Neural cell (in vitro differentiated cells): ENCODE data around the gene ZNF608. TPM values are rescaled to one million over a fixed set of nuclear protein-coding genes. Genes with fewer than 3 reads are reported as not detected.

ENCODE experiments used
- H2AFZ ChIP-seq: fragments of 200-600, 300-800 bp; sonication (generic), shearing (Covaris generic); 2 replicates; pipeline ENCODE4 v1.6.0; 2014; ENCODE audit warnings: low read depth, mild to moderate bottlenecking, antibody characterized with exemption, low read length, moderate library complexity
- H3F3A ChIP-seq: fragments of 200-600 bp; shearing (Covaris generic); 2 replicates; pipeline ENCODE4 v1.6.1; 2016; ENCODE audit warnings: mild to moderate bottlenecking, moderate library complexity, mixed read lengths, antibody characterized with exemption, low read length; ENCODE audit not compliant: insufficient read depth, poor library complexity, severe bottlenecking
- H3K27ac ChIP-seq: fragments of 200-600, 300-800 bp; sonication (generic), shearing (Covaris generic); 2 replicates; pipeline ENCODE4 v1.5.1; 2014; ENCODE audit warnings: mild to moderate bottlenecking, low read length, moderate library complexity
- H3K27me3 ChIP-seq: fragments of 300-800, 200-600 bp; sonication (generic), shearing (Covaris generic); 2 replicates; pipeline ENCODE4 v1.6.0; 2014; ENCODE audit warnings: mild to moderate bottlenecking, low read depth, low read length, moderate library complexity; ENCODE audit not compliant: insufficient read depth
- H3K36me3 ChIP-seq: fragments of 300-800, 200-600 bp; sonication (generic), shearing (Covaris generic); 2 replicates; pipeline ENCODE4 v1.5.1; 2014; ENCODE audit warnings: mild to moderate bottlenecking, antibody characterized with exemption, low read length, moderate library complexity; ENCODE audit not compliant: insufficient read depth
- H3K4me2 ChIP-seq: fragments of 300-800, 200-600 bp; sonication (generic), shearing (Covaris generic); 2 replicates; pipeline ENCODE4 v1.6.0; 2014; ENCODE audit warnings: mild to moderate bottlenecking, low read length
- H3K4me3 ChIP-seq: fragments of 300-800, 200-600 bp; sonication (generic), shearing (Covaris generic); 2 replicates; pipeline ENCODE4 v1.5.1; 2014; ENCODE audit warnings: mild to moderate bottlenecking, low read length, moderate library complexity
- H3K79me2 ChIP-seq: fragments of 200-600 bp; shearing (Covaris generic); replicated peaks from 2 replicates; pipeline ENCODE4 v1.6.0; 2014; ENCODE audit warnings: mild to moderate bottlenecking, low read length, moderate library complexity; ENCODE audit not compliant: insufficient read depth
- H3K9ac ChIP-seq: fragments of 300-800, 200-600 bp; sonication (generic), shearing (Covaris generic); 2 replicates; pipeline ENCODE4 v1.6.1; 2016; ENCODE audit warnings: mild to moderate bottlenecking, low read length, mixed read lengths
- H3K9me2 ChIP-seq: fragments of 200-600 bp; shearing (Covaris generic); 2 replicates; pipeline ENCODE4 v1.6.1; 2016; ENCODE audit warnings: mild to moderate bottlenecking, low read length, mixed read lengths; ENCODE audit not compliant: insufficient read depth
- H3K9me3 ChIP-seq: fragments of 200-600, 300-800 bp; sonication (generic), shearing (Covaris generic); 2 replicates; pipeline ENCODE4 v1.6.1; 2016; ENCODE audit warnings: mild to moderate bottlenecking, mixed run types, low read length, moderate library complexity, mixed read lengths
- H4K20me1 ChIP-seq: fragments of 200-600 bp; shearing (Covaris generic); 2 replicates; pipeline ENCODE4 v1.6.1; 2016; ENCODE audit warnings: mild to moderate bottlenecking, mixed run types; ENCODE audit not compliant: insufficient read depth
- EP300 ChIP-seq: fragments of 450-650 bp; conservative IDR thresholded peaks from 2 replicates; pipeline ENCODE4 v1.6.1; 2014; ENCODE audit warnings: antibody characterized with exemption, mild to moderate bottlenecking, moderate library complexity; ENCODE audit not compliant: poor library complexity, severe bottlenecking
- EZH2 ChIP-seq: fragments of 200-600, 300-800 bp; shearing (Covaris generic), sonication (generic); IDR thresholded peaks from 2 replicates; pipeline ENCODE4 v1.6.1; 2014; ENCODE audit warnings: antibody characterized with exemption, low read length, borderline replicate concordance, mild to moderate bottlenecking; ENCODE audit not compliant: insufficient read depth, poor library complexity, severe bottlenecking
- MXI1 ChIP-seq: fragments of 450-650 bp; conservative IDR thresholded peaks from 2 replicates; pipeline ENCODE4 v1.6.1; 2014; ENCODE audit warnings: antibody characterized with exemption, mild to moderate bottlenecking; ENCODE audit not compliant: poor library complexity, severe bottlenecking
- POLR2AphosphoS5 ChIP-seq: IDR thresholded peaks from 2 replicates; pipeline ENCODE4 v1.6.1; 2012
- RAD21 ChIP-seq: fragments of 450-650 bp; conservative IDR thresholded peaks from 2 replicates; pipeline ENCODE4 v1.6.1; 2014; ENCODE audit warnings: antibody characterized with exemption, mild to moderate bottlenecking, moderate library complexity
- SMC3 ChIP-seq: fragments of 450-650 bp; conservative IDR thresholded peaks from 2 replicates; pipeline ENCODE4 v1.6.1; 2014; ENCODE audit warnings: antibody characterized with exemption, mild to moderate bottlenecking, moderate library complexity; ENCODE audit not compliant: poor library complexity
- TAF1 ChIP-seq: IDR thresholded peaks from 2 replicates; pipeline ENCODE4 v1.6.1; 2012; ENCODE audit warnings: low read depth
- polyA plus RNA-seq: library from polyadenylated mRNA; depleted of rRNA; stranded (reverse); fragments of >200 nt; gene quantifications from 2 replicates; pipeline ENCODE4 v1.2.3, GENCODE V29; 2014
- TF ChIP-seq, protein P1 (sequence below): fragments of 450-650 bp; IDR thresholded peaks from 2 replicates; pipeline ENCODE4 v1.5.1; 2014; ENCODE audit warnings: antibody characterized with exemption, mild to moderate bottlenecking, moderate library complexity; ENCODE audit not compliant: poor library complexity, severe bottlenecking
- TF ChIP-seq, protein P2 (sequence below): IDR thresholded peaks from 2 replicates; pipeline ENCODE4 v1.6.1; 2012; ENCODE audit warnings: borderline replicate concordance

ZNF608 gene
- polyA plus RNA-seq, 1 donor from 2014 or later: 32.4 TPM

DNA sequence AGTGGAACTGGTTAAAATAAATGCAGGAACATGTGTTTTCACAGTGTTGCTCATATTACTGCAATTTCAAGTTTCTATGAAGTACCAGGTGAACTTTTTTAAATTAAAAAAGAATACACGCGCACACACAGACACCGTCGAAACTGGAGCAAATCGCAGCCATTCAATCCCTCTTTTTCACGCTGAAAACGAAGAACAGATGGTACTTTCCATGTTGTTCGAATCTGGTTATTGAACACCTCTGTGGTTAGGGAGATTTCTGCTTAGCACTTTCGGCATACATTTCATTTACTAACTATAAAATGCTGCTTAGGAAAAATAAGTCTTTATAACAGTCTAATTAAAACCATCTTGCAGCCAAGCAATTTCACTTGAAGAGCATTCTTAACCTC, 6.8 kb downstream of the ZNF608 start:
- H3K36me3 ChIP-seq: no peaks in the 10 kb centered on the region
- peaks cover 3% of the 10 kb centered on the region for H3F3A ChIP-seq
- H3K9me2 ChIP-seq: no peaks in the 10 kb centered on the region
- no peaks in the 10 kb centered on the region for H3K9me3 ChIP-seq
- peak overlapping the region; percentile 79 for H3K4me2 ChIP-seq
- H4K20me1 ChIP-seq: no peaks in the 10 kb centered on the region
- H3K79me2 ChIP-seq: peaks cover 97% of the 10 kb centered on the region
- H3K27ac ChIP-seq: peak overlapping the region; percentile 93
- no peaks in the 10 kb centered on the region for H3K27me3 ChIP-seq
- no peak overlapping the region for H3K9ac ChIP-seq
- H3K4me3 ChIP-seq: peak overlapping the region; percentile 75
- H2AFZ ChIP-seq: no peak overlapping the region
- no peak for TF ChIP-seq EP300
- no peak for TF ChIP-seq RAD21
- no peak for TF ChIP-seq TAF1
- TF ChIP-seq MXI1: no peak
- TF ChIP-seq POLR2AphosphoS5: no peak
- TF ChIP-seq, protein P1, sequence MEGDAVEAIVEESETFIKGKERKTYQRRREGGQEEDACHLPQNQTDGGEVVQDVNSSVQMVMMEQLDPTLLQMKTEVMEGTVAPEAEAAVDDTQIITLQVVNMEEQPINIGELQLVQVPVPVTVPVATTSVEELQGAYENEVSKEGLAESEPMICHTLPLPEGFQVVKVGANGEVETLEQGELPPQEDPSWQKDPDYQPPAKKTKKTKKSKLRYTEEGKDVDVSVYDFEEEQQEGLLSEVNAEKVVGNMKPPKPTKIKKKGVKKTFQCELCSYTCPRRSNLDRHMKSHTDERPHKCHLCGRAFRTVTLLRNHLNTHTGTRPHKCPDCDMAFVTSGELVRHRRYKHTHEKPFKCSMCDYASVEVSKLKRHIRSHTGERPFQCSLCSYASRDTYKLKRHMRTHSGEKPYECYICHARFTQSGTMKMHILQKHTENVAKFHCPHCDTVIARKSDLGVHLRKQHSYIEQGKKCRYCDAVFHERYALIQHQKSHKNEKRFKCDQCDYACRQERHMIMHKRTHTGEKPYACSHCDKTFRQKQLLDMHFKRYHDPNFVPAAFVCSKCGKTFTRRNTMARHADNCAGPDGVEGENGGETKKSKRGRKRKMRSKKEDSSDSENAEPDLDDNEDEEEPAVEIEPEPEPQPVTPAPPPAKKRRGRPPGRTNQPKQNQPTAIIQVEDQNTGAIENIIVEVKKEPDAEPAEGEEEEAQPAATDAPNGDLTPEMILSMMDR: no peak
- no peak for TF ChIP-seq EZH2
- TF ChIP-seq SMC3: no peak
- TF ChIP-seq, protein P2, sequence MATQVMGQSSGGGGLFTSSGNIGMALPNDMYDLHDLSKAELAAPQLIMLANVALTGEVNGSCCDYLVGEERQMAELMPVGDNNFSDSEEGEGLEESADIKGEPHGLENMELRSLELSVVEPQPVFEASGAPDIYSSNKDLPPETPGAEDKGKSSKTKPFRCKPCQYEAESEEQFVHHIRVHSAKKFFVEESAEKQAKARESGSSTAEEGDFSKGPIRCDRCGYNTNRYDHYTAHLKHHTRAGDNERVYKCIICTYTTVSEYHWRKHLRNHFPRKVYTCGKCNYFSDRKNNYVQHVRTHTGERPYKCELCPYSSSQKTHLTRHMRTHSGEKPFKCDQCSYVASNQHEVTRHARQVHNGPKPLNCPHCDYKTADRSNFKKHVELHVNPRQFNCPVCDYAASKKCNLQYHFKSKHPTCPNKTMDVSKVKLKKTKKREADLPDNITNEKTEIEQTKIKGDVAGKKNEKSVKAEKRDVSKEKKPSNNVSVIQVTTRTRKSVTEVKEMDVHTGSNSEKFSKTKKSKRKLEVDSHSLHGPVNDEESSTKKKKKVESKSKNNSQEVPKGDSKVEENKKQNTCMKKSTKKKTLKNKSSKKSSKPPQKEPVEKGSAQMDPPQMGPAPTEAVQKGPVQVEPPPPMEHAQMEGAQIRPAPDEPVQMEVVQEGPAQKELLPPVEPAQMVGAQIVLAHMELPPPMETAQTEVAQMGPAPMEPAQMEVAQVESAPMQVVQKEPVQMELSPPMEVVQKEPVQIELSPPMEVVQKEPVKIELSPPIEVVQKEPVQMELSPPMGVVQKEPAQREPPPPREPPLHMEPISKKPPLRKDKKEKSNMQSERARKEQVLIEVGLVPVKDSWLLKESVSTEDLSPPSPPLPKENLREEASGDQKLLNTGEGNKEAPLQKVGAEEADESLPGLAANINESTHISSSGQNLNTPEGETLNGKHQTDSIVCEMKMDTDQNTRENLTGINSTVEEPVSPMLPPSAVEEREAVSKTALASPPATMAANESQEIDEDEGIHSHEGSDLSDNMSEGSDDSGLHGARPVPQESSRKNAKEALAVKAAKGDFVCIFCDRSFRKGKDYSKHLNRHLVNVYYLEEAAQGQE: no peak

DNA sequence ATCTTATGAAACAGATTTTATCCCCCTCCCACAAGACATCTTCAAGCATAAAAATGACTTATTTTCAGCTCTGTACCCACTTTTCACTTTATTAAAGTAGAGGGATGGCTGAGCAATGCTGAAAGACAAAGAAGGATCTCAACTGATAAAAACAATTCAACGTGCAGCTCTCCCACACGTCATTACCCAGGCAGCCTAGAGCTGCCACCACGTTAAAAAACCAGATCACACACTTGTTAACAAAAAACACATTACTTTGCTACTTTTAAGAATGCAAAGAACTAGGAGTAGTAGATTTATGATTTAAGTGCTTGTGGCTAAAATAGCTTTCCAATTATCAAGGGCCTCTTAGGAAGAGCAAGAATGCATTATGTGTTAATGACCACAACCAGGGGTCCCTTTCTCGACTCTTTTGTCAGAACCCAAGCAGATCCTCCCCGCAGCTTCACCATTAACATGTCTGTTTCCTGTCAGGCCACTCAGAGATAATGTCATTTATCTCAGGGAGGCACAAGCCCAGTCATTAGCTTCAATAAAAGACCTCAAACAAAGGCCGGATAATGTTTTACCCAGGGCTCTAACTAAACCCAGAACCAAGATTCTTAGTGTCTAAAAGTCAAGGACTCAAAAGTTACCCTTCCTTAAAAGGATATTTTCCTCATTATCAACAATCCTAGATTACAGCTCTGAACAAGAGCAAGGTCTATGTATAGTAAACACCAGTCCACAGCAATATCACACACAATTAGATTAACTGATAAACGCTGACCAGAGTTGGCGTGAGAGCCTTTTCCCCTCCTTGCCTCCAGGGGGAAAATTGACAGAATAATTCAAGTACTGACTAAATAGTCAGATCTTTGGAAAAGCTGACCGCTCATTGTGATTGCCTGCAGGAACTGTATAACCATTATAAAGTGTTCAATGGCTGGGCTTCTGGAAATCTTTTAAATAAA, 7.5 kb downstream of the ZNF608 start:
- Histone ChIP-seq H3K9me3 (no peaks in the 10 kb centered on the region), H3K36me3 (no peaks in the 10 kb centered on the region), H3K9me2 (no peaks in the 10 kb centered on the region), H4K20me1 (no peaks in the 10 kb centered on the region), H2AFZ (no peak overlapping the region), H3K27me3 (no peaks in the 10 kb centered on the region), H3K79me2 (peaks cover 97% of the 10 kb centered on the region), H3K27ac (peak overlapping the region; percentile 93), H3K4me3 (peak overlapping the region; percentile 75), H3K9ac (peak overlapping the region; percentile 25), H3K4me2 (peak overlapping the region; percentile 79), H3F3A (peaks cover 3% of the 10 kb centered on the region)
- TF ChIP-seq EZH2 (no peak), POLR2AphosphoS5 (peak; percentile 39), EP300 (peak; percentile 78), SMC3 (no peak), TAF1 (no peak), RAD21 (peak; percentile 7), MXI1 (no peak)
- TF ChIP-seq, protein P2: peak; percentile 24
- TF ChIP-seq, protein P1: no peak
